HL-60 (cell line): ENCODE results near the gene ALDH1A2.

Experiments used
- DNase-seq, 2 experiments: peaks; one replicate each; pipeline ENCODE4 v3.0.0-alpha.2; 2010 to 2020; ENCODE audit warnings: low read depth in 1 of 2, low spot score in 1 of 2
- H3K27ac ChIP-seq: fragments of 250-450 bp; sonication (Bioruptor Pico); replicated peaks from 2 replicates; pipeline ENCODE4 v1.5.1; 2020; ENCODE audit warnings: mild to moderate bottlenecking, moderate library complexity
- H3K27me3 ChIP-seq: fragments of 250-450 bp; sonication (Bioruptor Pico); 2 replicates; pipeline ENCODE4 v1.5.1; 2021; ENCODE audit warnings: mild to moderate bottlenecking, moderate library complexity; ENCODE audit not compliant: insufficient read depth, poor library complexity, severe bottlenecking
- H3K4me3 ChIP-seq: replicated peaks from 2 replicates; pipeline ENCODE4 v1.5.1; 2011; ENCODE audit warnings: mild to moderate bottlenecking, control low read depth, low read length; ENCODE audit not compliant: insufficient read depth
- CTCF ChIP-seq: IDR thresholded peaks from one replicate; pipeline ENCODE4 v1.5.1; 2011; ENCODE audit warnings: low read length, control low read depth, inconsistent platforms; ENCODE audit not compliant: insufficient read depth
- GABPA ChIP-seq: IDR thresholded peaks from 2 replicates; pipeline ENCODE4 v1.6.1; 2012; ENCODE audit warnings: low read depth
- POLR2AphosphoS5 ChIP-seq: IDR thresholded peaks from 2 replicates; pipeline ENCODE4 v1.6.1; 2012; ENCODE audit warnings: low read depth
- REST ChIP-seq: IDR thresholded peaks from 2 replicates; pipeline ENCODE4 v1.6.1; 2012; ENCODE audit warnings: low read depth; ENCODE audit not compliant: insufficient replicate concordance
- SPI1 ChIP-seq: IDR thresholded peaks from 2 replicates; pipeline ENCODE4 v1.6.1; 2012; ENCODE audit warnings: low read depth, mild to moderate bottlenecking, borderline replicate concordance

The ALDH1A2 gene

GRCh38 chr15:58064980-58065444 lies 499 bp downstream of the ALDH1A2 start:
- Histone ChIP-seq H3K27ac (no peak overlapping the region), H3K4me3 (no peak overlapping the region), H3K27me3 (peaks cover 64% of the 10 kb centered on the region)
- no peak for DNase-seq
- no peak for TF ChIP-seq GABPA
- no peak for TF ChIP-seq REST
- no peak for TF ChIP-seq SPI1
- no peak for TF ChIP-seq CTCF
- TF ChIP-seq POLR2AphosphoS5: no peak

- H3K27me3 ChIP-seq: peaks cover 60% of the 10 kb centered on the region
- no peak for TF ChIP-seq CTCF
- no peak for TF ChIP-seq SPI1
- TF ChIP-seq REST: no peak
- TF ChIP-seq GABPA: no peak
- no peak for TF ChIP-seq POLR2AphosphoS5
- no peak overlapping the region for H3K27ac ChIP-seq
- no peak overlapping the region for H3K4me3 ChIP-seq
- no peak for DNase-seq
Measured at GRCh38 chr15:58064082-58064979, 1.2 kb downstream of the ALDH1A2 start.

- H3K27ac ChIP-seq: no peak overlapping the region
- no peak for DNase-seq
- TF ChIP-seq SPI1 (no peak), GABPA (no peak), REST (no peak), POLR2AphosphoS5 (no peak), CTCF (no peak)
- peaks cover 59% of the 10 kb centered on the region for H3K27me3 ChIP-seq
- H3K4me3 ChIP-seq: no peak overlapping the region
Measured at GRCh38 chr15:58063614-58064013, 1.9 kb downstream of the ALDH1A2 start.
